Stimulated activated CD8-positive, alpha-beta memory T cell treated with anti-CD3 and anti-CD28 coated beads, Interleukin-7, amount 100 ng/mL, for 1 hour (primary cell): Measurements from ENCODE around the gene CLSTN2.

Experiments used
- DNase-seq, 2 donors: peaks; one replicate each; pipeline ENCODE4 v3.0.0-alpha.2; 2020; ENCODE audit warnings: low read depth in 2 of 2

The CLSTN2 gene

GRCh38 chr3:139941580-139941979 is 6.6 kb downstream of the CLSTN2 start:
- DNase-seq, result no peak

GRCh38 chr3:139944256-139944910 is 9.4 kb downstream of the CLSTN2 start:
- no peak for DNase-seq

- no peak for DNase-seq
Observed at GRCh38 chr3:139945386-139945785, 10.4 kb downstream of the CLSTN2 start.

- no peak for DNase-seq
Observed at GRCh38 chr3:139945942-139946341, 11.0 kb downstream of the CLSTN2 start.

- DNase-seq, result no peak
Observed at GRCh38 chr3:139948467-139948866, 13.5 kb downstream of the CLSTN2 start.

GRCh38 chr3:139948898-139949297 is 13.9 kb downstream of the CLSTN2 start:
- no peak for DNase-seq

- no peak for DNase-seq
Observed at GRCh38 chr3:139953131-139953910, 18.3 kb downstream of the CLSTN2 start.

- no peak for DNase-seq
Observed at GRCh38 chr3:139954146-139954860, 19.3 kb downstream of the CLSTN2 start.

- no peak for DNase-seq
Observed at GRCh38 chr3:139957844-139958243, 22.9 kb downstream of the CLSTN2 start.

- DNase-seq, result no peak
Observed at GRCh38 chr3:139969386-139969785, 34.4 kb downstream of the CLSTN2 start.

GRCh38 chr3:139970526-139970925 is 35.5 kb downstream of the CLSTN2 start:
- DNase-seq, result no peak

- no peak for DNase-seq
Observed at GRCh38 chr3:139974809-139975425, 39.9 kb downstream of the CLSTN2 start.

- DNase-seq, result no peak
Observed at GRCh38 chr3:139975594-139976365, 40.8 kb downstream of the CLSTN2 start.

- no peak for DNase-seq
Observed at GRCh38 chr3:139978966-139979365, 44.0 kb downstream of the CLSTN2 start.

GRCh38 chr3:139979991-139980390 is 45.0 kb downstream of the CLSTN2 start:
- no peak for DNase-seq

- no peak for DNase-seq
Observed at GRCh38 chr3:139982404-139982803, 47.4 kb downstream of the CLSTN2 start.

GRCh38 chr3:139985576-139985975 is 50.6 kb downstream of the CLSTN2 start:
- DNase-seq, result no peak

- DNase-seq, result no peak
Observed at GRCh38 chr3:139987908-139988307, 52.9 kb downstream of the CLSTN2 start.

- no peak for DNase-seq
Observed at GRCh38 chr3:139988472-139989156, 53.6 kb downstream of the CLSTN2 start.

GRCh38 chr3:139994891-139995290 is 59.9 kb downstream of the CLSTN2 start:
- DNase-seq, result no peak

GRCh38 chr3:140004271-140004670 is 69.3 kb downstream of the CLSTN2 start:
- DNase-seq, result no peak
